Neuronal stem cell (in vitro differentiated cells): ENCODE measurements around the gene GXYLT2.
A peak's percentile ranks its signal among the peaks of the same experiment; 100 is the strongest.

Experiments
- DNase-seq: peaks from one replicate; pipeline ENCODE4 v3.0.0-alpha.2; 2013; ENCODE audit warnings: low spot score
- H2AFZ ChIP-seq: one replicate; pipeline ENCODE4 v1.6.1; 2013; ENCODE audit warnings: mild to moderate bottlenecking, low read length, inconsistent platforms
- H2AK5ac ChIP-seq: 2 replicates; pipeline ENCODE4 v1.6.1; 2013; ENCODE audit warnings: low read depth, mild to moderate bottlenecking, inconsistent platforms, low read length, moderate library complexity, mixed read lengths
- H2BK120ac ChIP-seq: 2 replicates; pipeline ENCODE4 v1.6.1; 2013; ENCODE audit warnings: low read depth, mild to moderate bottlenecking, inconsistent platforms, low read length, moderate library complexity, mixed read lengths
- H2BK12ac ChIP-seq: one replicate; pipeline ENCODE4 v1.6.1; 2013; ENCODE audit warnings: low read length, inconsistent platforms
- H2BK15ac ChIP-seq: 2 replicates; pipeline ENCODE4 v1.6.1; 2013; ENCODE audit warnings: mild to moderate bottlenecking, low read length, inconsistent platforms, mixed read lengths
- H2BK5ac ChIP-seq: one replicate; pipeline ENCODE4 v1.6.1; 2013; ENCODE audit warnings: inconsistent platforms, mild to moderate bottlenecking, low read length, moderate library complexity
- H3K14ac ChIP-seq: one replicate; pipeline ENCODE4 v1.6.1; 2013; ENCODE audit warnings: low read length, inconsistent platforms
- H3K18ac ChIP-seq: 2 replicates; pipeline ENCODE4 v1.6.1; 2013; ENCODE audit warnings: low read length, inconsistent platforms
- H3K23ac ChIP-seq: 2 replicates; pipeline ENCODE4 v1.6.1; 2013; ENCODE audit warnings: low read depth, mild to moderate bottlenecking, mixed read lengths, low read length, inconsistent platforms; ENCODE audit not compliant: poor library complexity
- H3K27ac ChIP-seq: replicated peaks from 3 replicates; pipeline ENCODE4 v1.5.1; 2013; ENCODE audit warnings: low read length, inconsistent platforms
- H3K27me3 ChIP-seq, 3 experiments: 2 replicates each; pipeline ENCODE4 v1.6.1; 2013; ENCODE audit warnings: low read length in 3 of 3, mild to moderate bottlenecking in 2 of 3, inconsistent platforms in 1 of 3, low read depth in 1 of 3, mixed read lengths in 1 of 3, moderate library complexity in 1 of 3; ENCODE audit not compliant: control insufficient read depth in 3 of 3, insufficient read depth in 3 of 3
- H3K36me3 ChIP-seq, 2 donors: replicated peaks in 1 of 2; 2 replicates each; pipeline ENCODE4 v1.6.1; 2013; ENCODE audit warnings: low read length in 2 of 2; ENCODE audit not compliant: control insufficient read depth in 2 of 2, insufficient read depth in 2 of 2
- H3K4ac ChIP-seq: 2 replicates; pipeline ENCODE4 v1.6.1; 2013; ENCODE audit warnings: inconsistent platforms, mild to moderate bottlenecking, low read length, moderate library complexity
- H3K4me1 ChIP-seq, 2 donors: 1 replicate in 1 of 2; 2 replicates in 1 of 2; pipeline ENCODE4 v1.6.1; 2013; ENCODE audit warnings: low read length in 2 of 2, low read depth in 1 of 2; ENCODE audit not compliant: control insufficient read depth in 2 of 2, insufficient read depth in 1 of 2
- H3K4me2 ChIP-seq: one replicate; pipeline ENCODE4 v1.6.1; 2013; ENCODE audit warnings: mild to moderate bottlenecking, low read length, inconsistent platforms; ENCODE audit not compliant: insufficient read depth, poor library complexity, severe bottlenecking
- H3K4me3 ChIP-seq, 2 donors: 2 replicates each; pipeline ENCODE4 v1.5.1; 2013; ENCODE audit warnings: low read length in 2 of 2, mild to moderate bottlenecking in 2 of 2, inconsistent platforms in 1 of 2, moderate library complexity in 1 of 2
- H3K79me1 ChIP-seq: one replicate; pipeline ENCODE4 v1.6.1; 2013; ENCODE audit warnings: low read depth, mild to moderate bottlenecking, inconsistent platforms, low read length, moderate library complexity
- H3K9ac ChIP-seq: one replicate; pipeline ENCODE4 v1.6.1; 2013; ENCODE audit warnings: mild to moderate bottlenecking, low read depth, low read length, inconsistent platforms; ENCODE audit not compliant: poor library complexity
- H3K9me3 ChIP-seq, 2 donors: replicated peaks in 1 of 2; 2 replicates each; pipeline versions ENCODE3 to v1.6.1; 2013; ENCODE audit warnings: low read length in 2 of 2, mild to moderate bottlenecking in 2 of 2, inconsistent platforms in 1 of 2, low read depth in 1 of 2, mixed read lengths in 1 of 2, moderate library complexity in 1 of 2; ENCODE audit not compliant: control insufficient read depth in 2 of 2, insufficient read depth in 1 of 2
- H4K8ac ChIP-seq: one replicate; pipeline ENCODE4 v1.6.1; 2013; ENCODE audit warnings: low read depth, mild to moderate bottlenecking, inconsistent platforms, low read length, moderate library complexity
- H4K91ac ChIP-seq: one replicate; pipeline ENCODE4 v1.6.1; 2013; ENCODE audit warnings: low read length, low read depth, mild to moderate bottlenecking, inconsistent platforms; ENCODE audit not compliant: poor library complexity
- WGBS, 2 donors: extraction: QIAGEN DNeasy Blood & Tissue Kit; methylation state at CpG; one replicate each; pipeline ENCODE4 v1.1.7; 2013; ENCODE audit warnings: missing lambda C conversion rate in 2 of 2, mixed read lengths in 1 of 2; ENCODE audit not compliant: insufficient read length in 2 of 2, insufficient replicate concordance in 1 of 2; ENCODE audit errors: extremely low coverage in 2 of 2; 5-methylcytosine and 5-hydroxymethylcytosine counted together

GXYLT2 gene

DNA sequence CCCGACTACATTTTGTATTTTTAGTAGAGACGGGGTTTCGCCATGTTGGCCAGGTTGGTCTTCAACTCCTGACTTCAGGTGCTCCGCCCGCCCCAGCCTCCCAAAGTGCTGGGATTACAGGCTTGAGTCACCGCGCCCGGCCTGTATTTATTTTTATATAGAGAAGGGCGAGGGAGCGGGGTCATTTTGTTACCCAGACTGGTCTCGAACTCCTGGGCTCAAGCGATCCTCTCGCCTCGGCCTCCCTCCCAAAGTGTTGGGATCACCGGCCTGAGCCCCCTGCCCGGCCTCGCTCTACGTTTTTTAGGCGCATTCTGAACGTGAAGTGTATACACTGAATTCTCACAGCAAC is 108.3 kb downstream of the GXYLT2 start:
- WGBS, 2 donors: no CpG with 5 or more reads among the region's 20 CpGs
- Histone ChIP-seq H2BK120ac (no peak overlapping the region), H2AFZ (peak overlapping the region; percentile 94), H2AK5ac (no peak overlapping the region), H4K8ac (peak overlapping the region; percentile 95), H3K23ac (peak overlapping the region; percentile 88), H3K4me2 (peak overlapping the region; percentile 72), H2BK5ac (no peak overlapping the region), H2BK12ac (no peak overlapping the region), H3K18ac (peak overlapping the region; percentile 84), H3K14ac (peak overlapping the region; percentile 12), H3K4me3 (peak overlapping the region; percentile 58 to 99), H3K27ac (peak overlapping the region; percentile 89), H3K36me3 (peaks cover 2 to 32% of the 10 kb centered on the region in 2 donors), H3K9ac (no peak overlapping the region), H3K9me3 (no peaks in the 10 kb centered on the region), H3K79me1 (no peaks in the 10 kb centered on the region), H2BK15ac (no peak overlapping the region), H3K4me1 (peaks cover 5 to 10% of the 10 kb centered on the region in 2 donors), H3K27me3 (peaks cover 0 to 5% (median 0%) of the 10 kb centered on the region in 3 experiments), H4K91ac (no peak overlapping the region), H3K4ac (peak overlapping the region; percentile 92)
- DNase-seq: no peak

DNA sequence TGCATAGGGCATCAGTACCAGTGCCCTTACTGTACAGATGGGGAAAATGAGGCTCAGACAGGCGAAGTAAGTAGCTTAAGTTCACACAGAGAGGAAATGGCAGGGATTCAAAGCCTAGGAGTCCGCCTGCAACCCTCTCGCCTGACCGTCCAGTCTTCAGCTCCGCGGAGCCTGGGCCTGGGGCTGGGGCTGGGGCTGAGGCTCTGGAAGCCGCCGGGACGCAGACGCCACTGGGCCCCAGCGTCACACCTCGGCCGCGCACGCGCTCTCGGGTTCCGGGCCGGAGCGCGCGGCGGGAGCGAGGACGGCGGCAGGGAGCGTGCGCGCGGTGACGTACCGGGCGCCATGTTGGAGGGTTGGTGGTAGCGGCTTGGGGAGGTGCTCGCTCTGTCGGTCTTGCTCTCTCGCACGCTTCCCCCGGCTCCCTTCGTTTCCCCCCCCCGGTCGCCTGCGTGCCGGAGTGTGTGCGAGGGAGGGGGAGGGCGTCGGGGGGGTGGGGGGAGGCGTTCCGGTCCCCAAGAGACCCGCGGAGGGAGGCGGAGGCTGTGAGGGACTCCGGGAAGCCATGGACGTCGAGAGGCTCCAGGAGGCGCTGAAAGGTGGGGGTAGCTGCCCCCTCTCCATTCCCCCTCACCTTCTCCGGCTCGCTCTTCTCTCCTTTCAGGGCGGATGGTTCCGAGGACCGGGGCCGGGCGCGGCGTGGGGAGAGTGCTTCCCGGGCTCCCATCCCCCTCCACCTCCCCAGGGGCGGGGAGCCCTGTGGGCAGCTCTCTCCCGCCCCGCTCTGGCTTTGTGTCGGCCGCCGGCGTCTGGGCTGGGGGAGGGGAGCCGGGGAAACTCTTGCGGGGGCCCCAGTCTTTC is 108.9 kb downstream of the GXYLT2 start, which contains the start of gene PPP4R2:
Gene PPP4R2, plus strand, starts transcription at position 339 of the 861 bp plus-strand sequence. Its CDS starts 227 bp downstream, at position 566.
- H3K9me3 ChIP-seq: no peaks in the 10 kb centered on the region
- no CpG with 5 or more reads among the region's 75 CpGs for WGBS, 2 donors
- H3K23ac ChIP-seq: peak within 1 kb of the TSS; percentile 88
- peak within 1 kb of the TSS; percentile 94 for H2AFZ ChIP-seq
- H3K14ac ChIP-seq: peak within 1 kb of the TSS; percentile 12
- no peak within 1 kb of the TSS for H2BK5ac ChIP-seq
- peaks cover 0 to 5% (median 0%) of the 10 kb centered on the region in 3 experiments for H3K27me3 ChIP-seq
- H3K4me2 ChIP-seq: peak within 1 kb of the TSS; percentile 72
- H3K36me3 ChIP-seq: peaks cover 2 to 38% of the 10 kb centered on the region in 2 donors
- peak within 1 kb of the TSS; percentile 95 for H4K8ac ChIP-seq
- no peak within 1 kb of the TSS for H2BK15ac ChIP-seq
- peak within 1 kb of the TSS; percentile 92 for H3K4ac ChIP-seq
- peak; percentile 83 for DNase-seq
- peak within 1 kb of the TSS; percentile 98 for H4K91ac ChIP-seq
- H2BK120ac ChIP-seq: no peak within 1 kb of the TSS
- H3K27ac ChIP-seq: peak within 1 kb of the TSS; percentile 92
- peak within 1 kb of the TSS; percentile 58 to 99 for H3K4me3 ChIP-seq
- H3K79me1 ChIP-seq: no peaks in the 10 kb centered on the region
- H2BK12ac ChIP-seq: no peak within 1 kb of the TSS
- peaks cover 5 to 10% of the 10 kb centered on the region in 2 donors for H3K4me1 ChIP-seq
- peak within 1 kb of the TSS; percentile 74 for H2AK5ac ChIP-seq
- H3K9ac ChIP-seq: peak within 1 kb of the TSS; percentile 94
- peak within 1 kb of the TSS; percentile 96 for H3K18ac ChIP-seq

DNA sequence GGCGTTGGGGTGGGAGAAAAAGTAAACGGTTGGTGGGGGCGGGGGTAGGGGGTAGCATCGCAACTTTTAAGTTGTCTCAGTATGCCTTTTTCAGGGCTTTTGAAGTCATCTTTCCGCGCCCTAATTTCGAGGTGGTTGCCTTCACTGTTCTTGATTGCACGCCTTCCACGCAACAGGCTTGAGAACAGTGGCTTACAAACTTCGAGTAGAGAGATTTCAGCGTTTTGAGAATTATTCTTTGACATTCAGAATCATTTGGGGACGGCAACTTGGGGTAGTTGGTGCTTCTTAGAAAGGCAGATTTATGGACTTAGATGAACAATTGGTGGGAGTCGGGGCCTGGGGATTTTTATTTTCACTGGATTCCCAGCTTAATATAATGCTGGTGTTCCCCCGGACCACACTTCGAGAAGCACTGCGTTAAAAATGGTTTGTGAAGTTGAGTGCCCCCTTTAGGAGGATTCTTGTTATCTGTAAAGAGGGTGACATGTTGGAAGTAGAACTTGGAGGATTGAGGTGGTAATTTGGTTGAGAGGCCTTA is 109.6 kb downstream of the GXYLT2 start:
- Histone ChIP-seq H3K4ac (no peak overlapping the region), H3K18ac (peak overlapping the region; percentile 96), H2BK12ac (no peak overlapping the region), H3K9ac (peak overlapping the region; percentile 78), H2BK120ac (no peak overlapping the region), H2AK5ac (peak overlapping the region; percentile 74), H3K4me3 (peak overlapping the region; percentile 58 to 99), H3K36me3 (peaks cover 2 to 46% of the 10 kb centered on the region in 2 donors), H3K27me3 (peaks cover 0 to 5% (median 0%) of the 10 kb centered on the region in 3 experiments), H3K9me3 (no peaks in the 10 kb centered on the region), H3K23ac (no peak overlapping the region), H3K79me1 (no peaks in the 10 kb centered on the region), H3K14ac (no peak overlapping the region), H3K27ac (peak overlapping the region; percentile 92), H4K8ac (no peak overlapping the region), H3K4me1 (peaks cover 5 to 10% of the 10 kb centered on the region in 2 donors), H3K4me2 (peak overlapping the region; percentile 59), H2AFZ (peak overlapping the region; percentile 94), H4K91ac (no peak overlapping the region), H2BK5ac (no peak overlapping the region), H2BK15ac (no peak overlapping the region)
- WGBS, 2 donors: no CpG with 5 or more reads among the region's 16 CpGs
- DNase-seq: peak; percentile 30

DNA sequence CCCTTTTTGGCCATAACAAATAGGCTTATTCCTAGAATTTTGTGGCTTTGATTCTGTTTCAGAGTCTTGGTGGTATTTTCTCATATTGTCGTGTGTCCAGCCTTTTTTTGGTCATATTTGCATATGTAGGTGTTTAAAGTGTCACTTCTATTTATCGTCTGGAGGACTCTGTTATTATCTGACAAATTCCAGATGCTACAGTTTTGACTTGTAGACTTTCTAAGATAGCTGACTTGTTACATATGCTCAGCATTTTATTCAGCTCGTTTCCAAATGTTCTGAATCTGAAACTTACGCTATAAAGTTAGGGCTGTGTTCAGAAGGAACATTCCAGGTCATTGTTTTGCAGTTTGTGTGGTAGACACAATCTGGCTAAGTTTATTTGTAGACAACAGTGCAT is 110.6 kb downstream of the GXYLT2 start:
- Histone ChIP-seq H4K91ac (no peak overlapping the region), H2BK120ac (no peak overlapping the region), H2BK15ac (no peak overlapping the region), H3K9ac (no peak overlapping the region), H3K36me3 (peaks cover 4 to 54% of the 10 kb centered on the region in 2 donors), H3K4me3 (peak overlapping the region; percentile 47 to 58), H2AK5ac (no peak overlapping the region), H3K4me2 (peak overlapping the region; percentile 58), H3K27ac (no peak overlapping the region), H2BK5ac (no peak overlapping the region), H3K9me3 (no peaks in the 10 kb centered on the region), H3K23ac (no peak overlapping the region), H2AFZ (no peak overlapping the region), H3K14ac (no peak overlapping the region), H2BK12ac (no peak overlapping the region), H3K4ac (no peak overlapping the region), H4K8ac (no peak overlapping the region), H3K79me1 (no peaks in the 10 kb centered on the region), H3K4me1 (peaks cover 5 to 10% of the 10 kb centered on the region in 2 donors), H3K27me3 (no peaks in the 10 kb centered on the region), H3K18ac (no peak overlapping the region)
- no CpG with 5 or more reads among the region's 4 CpGs for WGBS, 2 donors
- DNase-seq: no peak
